Heart left ventricle (tissue), 13 donors: ENCODE results near the gene WAC.

ENCODE experiments used
- CTCF ChIP-seq, 12 donors: fragments of 200-600 bp; sonication (generic) in 4 of 12; IDR thresholded peaks; one replicate each; pipeline versions ENCODE4 v1.5.0 to v1.8.0; 2018 to 2022; ENCODE audit warnings: antibody characterized with exemption in 12 of 12, mild to moderate bottlenecking in 5 of 12
- POLR2A ChIP-seq, 2 donors: fragments of 450-650 bp; IDR thresholded peaks; one replicate each; pipeline ENCODE4 v1.6.1; 2017; ENCODE audit warnings: antibody characterized with exemption in 2 of 2, mild to moderate bottlenecking in 2 of 2, moderate library complexity in 2 of 2
- donor health status: ischemic (EF 13 %, LVEDD 7.1; RV severe dilation, severe dysfunction).
- donor health status: DM: no; HTN: yes; CAD: no.
- donor health status: DM: no; HTN: no; CAD: no.
- donor health status: ischemic (EF 25% LVEDD 6.9; RV normal size, moderate dysfunction).
- donor health status: ischemic (EF 25% LVEDD 5.7; RV mildly dilated, moderate dysfunction).
- donor health status: ischemic (EF 35%, LVEDD 5.7; RV mildly dilated, moderate dysfunction).
- donor health status: nonischemic (EF 11% LVEDD 7.7; RV severe dilation, severe dysfunction).
- donor health status: DM: yes; HTN: yes; CAD: no.
- donor health status: PGD.
- donor health status: ischemic (EF 29% LVEDD 5.4; RV normal size, mild dysfunction).
- donor health status: nonischemic (EF 23%, LVEDD 6.1; RV moderate dilation, normal function).

- no peak for TF ChIP-seq POLR2A (IDR thresholded peaks at IDR 0.05)
- TF ChIP-seq CTCF (IDR thresholded peaks at IDR 0.05): no peak
Measured at GRCh38 chr10:28542728-28543127, 9.8 kb downstream of the WAC start.
